Smooth muscle cell of the pulmonary artery (primary cell): ENCODE results near the gene CCDC83. TPM values are rescaled to one million over a fixed set of nuclear protein-coding genes. Genes with fewer than 3 reads are reported as not detected.

Experiments
- total RNA-seq: library from RNA; depleted of rRNA; stranded (reverse); fragments of >200 nt; gene quantifications from 2 replicates; pipeline ENCODE4 v1.2.3, GENCODE V29; 2014

CCDC83 gene
- not detected in 2 replicates for total RNA-seq

GRCh38 chr11:85855341-85855656 is at the start of gene CCDC83:
Gene CCDC83 (plus strand): TSS chr11:85855383. CDS start chr11:85865124, 9,741 bp downstream.

GRCh38 chr11:85810871-85811611 is 44.1 kb upstream of the CCDC83 start, which contains the start of gene SYTL2:
Gene SYTL2 (minus strand): TSS chr11:85811141. CDS start chr11:85757725, 53,416 bp downstream.

Other genes starting within 250 kb of the CCDC83 start
- gene DLG2, start 228.0 kb upstream of the CCDC83 start, total RNA-seq = 1.6 and 1.9 TPM in 2 replicates
- gene TMEM126B, start 226.8 kb upstream of the CCDC83 start, total RNA-seq = 36.5 and 47.0 TPM in 2 replicates
- 18.1 and 26.2 TPM in 2 replicates for gene TMEM126A, start 207.4 kb upstream of the CCDC83 start, total RNA-seq
- 36.3 and 37.8 TPM in 2 replicates for gene CREBZF, start 190.3 kb upstream of the CCDC83 start, total RNA-seq
- 1.9 and 4.2 TPM in 2 replicates for gene CCDC89, start 169.2 kb upstream of the CCDC83 start, total RNA-seq
- gene SYTL2, start 44.2 kb upstream of the CCDC83 start, total RNA-seq = 28.9 and 196 TPM in 2 replicates
- 419 and 440 TPM in 2 replicates for gene PICALM, start 213.7 kb downstream of the CCDC83 start, total RNA-seq